K562 (cell line): ENCODE results near the gene MYL12B.

Experiments used
- CHD1 ChIP-seq: fragments of 200-600 bp; sonication (generic); IDR thresholded peaks from one replicate; pipeline ENCODE4 v1.6.1; 2012; ENCODE audit warnings: mild to moderate bottlenecking, moderate library complexity, low read length, inconsistent platforms
- RNF2 ChIP-seq: sonication (generic); IDR thresholded peaks from 2 replicates; pipeline ENCODE4 v1.6.1; 2016
- ZNF324 ChIP-seq: fragments of 250-450 bp; sonication (Bioruptor Pico); IDR thresholded peaks from 2 replicates; pipeline ENCODE4 v1.4.0; 2020; ENCODE audit warnings: mild to moderate bottlenecking
- TF ChIP-seq, protein P1 (sequence below): fragments of 150-350 bp; conservative IDR thresholded peaks from 2 replicates; pipeline ENCODE4 v1.6.1; 2014; ENCODE audit warnings: low read length
- TF ChIP-seq, protein P2 (sequence below): fragments of 250-450 bp; sonication (Bioruptor Pico); IDR thresholded peaks from 2 replicates; pipeline ENCODE4 v1.5.0; 2020; ENCODE audit warnings: mild to moderate bottlenecking, borderline replicate concordance

DNA sequence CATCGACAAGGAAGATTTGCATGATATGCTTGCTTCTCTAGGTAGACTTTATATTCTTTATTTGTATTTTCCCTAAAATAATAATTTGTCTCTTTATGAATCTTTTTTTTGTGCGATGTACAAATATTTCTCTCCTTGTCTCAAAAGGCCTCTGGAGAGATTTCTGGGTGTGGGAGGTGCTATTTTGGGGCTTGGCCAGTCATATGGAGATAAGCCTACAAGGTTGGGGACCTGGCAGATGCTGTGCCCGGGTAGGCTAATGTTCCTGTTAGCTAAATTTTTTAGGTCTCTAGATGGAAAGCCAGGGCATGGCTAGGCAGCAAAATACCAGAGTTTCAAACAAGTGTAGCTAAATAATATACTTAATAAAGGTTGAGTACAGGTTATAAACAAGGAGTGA lies 11.1 kb downstream of the MYL12B start:
- TF ChIP-seq ZNF324 (CRISPR knock-in tag) (no peak), RNF2 (no peak), CHD1 (no peak)
- TF ChIP-seq, protein P1, sequence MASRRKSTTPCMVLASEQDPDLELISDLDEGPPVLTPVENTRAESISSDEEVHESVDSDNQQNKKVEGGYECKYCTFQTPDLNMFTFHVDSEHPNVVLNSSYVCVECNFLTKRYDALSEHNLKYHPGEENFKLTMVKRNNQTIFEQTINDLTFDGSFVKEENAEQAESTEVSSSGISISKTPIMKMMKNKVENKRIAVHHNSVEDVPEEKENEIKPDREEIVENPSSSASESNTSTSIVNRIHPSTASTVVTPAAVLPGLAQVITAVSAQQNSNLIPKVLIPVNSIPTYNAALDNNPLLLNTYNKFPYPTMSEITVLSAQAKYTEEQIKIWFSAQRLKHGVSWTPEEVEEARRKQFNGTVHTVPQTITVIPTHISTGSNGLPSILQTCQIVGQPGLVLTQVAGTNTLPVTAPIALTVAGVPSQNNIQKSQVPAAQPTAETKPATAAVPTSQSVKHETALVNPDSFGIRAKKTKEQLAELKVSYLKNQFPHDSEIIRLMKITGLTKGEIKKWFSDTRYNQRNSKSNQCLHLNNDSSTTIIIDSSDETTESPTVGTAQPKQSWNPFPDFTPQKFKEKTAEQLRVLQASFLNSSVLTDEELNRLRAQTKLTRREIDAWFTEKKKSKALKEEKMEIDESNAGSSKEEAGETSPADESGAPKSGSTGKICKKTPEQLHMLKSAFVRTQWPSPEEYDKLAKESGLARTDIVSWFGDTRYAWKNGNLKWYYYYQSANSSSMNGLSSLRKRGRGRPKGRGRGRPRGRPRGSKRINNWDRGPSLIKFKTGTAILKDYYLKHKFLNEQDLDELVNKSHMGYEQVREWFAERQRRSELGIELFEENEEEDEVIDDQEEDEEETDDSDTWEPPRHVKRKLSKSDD, result no peak
- TF ChIP-seq, protein P2, sequence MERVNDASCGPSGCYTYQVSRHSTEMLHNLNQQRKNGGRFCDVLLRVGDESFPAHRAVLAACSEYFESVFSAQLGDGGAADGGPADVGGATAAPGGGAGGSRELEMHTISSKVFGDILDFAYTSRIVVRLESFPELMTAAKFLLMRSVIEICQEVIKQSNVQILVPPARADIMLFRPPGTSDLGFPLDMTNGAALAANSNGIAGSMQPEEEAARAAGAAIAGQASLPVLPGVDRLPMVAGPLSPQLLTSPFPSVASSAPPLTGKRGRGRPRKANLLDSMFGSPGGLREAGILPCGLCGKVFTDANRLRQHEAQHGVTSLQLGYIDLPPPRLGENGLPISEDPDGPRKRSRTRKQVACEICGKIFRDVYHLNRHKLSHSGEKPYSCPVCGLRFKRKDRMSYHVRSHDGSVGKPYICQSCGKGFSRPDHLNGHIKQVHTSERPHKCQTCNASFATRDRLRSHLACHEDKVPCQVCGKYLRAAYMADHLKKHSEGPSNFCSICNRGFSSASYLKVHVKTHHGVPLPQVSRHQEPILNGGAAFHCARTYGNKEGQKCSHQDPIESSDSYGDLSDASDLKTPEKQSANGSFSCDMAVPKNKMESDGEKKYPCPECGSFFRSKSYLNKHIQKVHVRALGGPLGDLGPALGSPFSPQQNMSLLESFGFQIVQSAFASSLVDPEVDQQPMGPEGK, result no peak
